Regular cardiac myocyte (primary cell): ENCODE data around the gene MAP4K2. TPM values are rescaled to one million over a fixed set of nuclear protein-coding genes. Genes with fewer than 3 reads are reported as not detected.

Experiments
- total RNA-seq: library from RNA; depleted of rRNA; stranded (reverse); fragments of >200 nt; gene quantifications from 2 replicates; pipeline ENCODE4 v1.2.3, GENCODE V29; 2014

MAP4K2 gene
- 6.2 and 11.1 TPM in 2 replicates for total RNA-seq

DNA sequence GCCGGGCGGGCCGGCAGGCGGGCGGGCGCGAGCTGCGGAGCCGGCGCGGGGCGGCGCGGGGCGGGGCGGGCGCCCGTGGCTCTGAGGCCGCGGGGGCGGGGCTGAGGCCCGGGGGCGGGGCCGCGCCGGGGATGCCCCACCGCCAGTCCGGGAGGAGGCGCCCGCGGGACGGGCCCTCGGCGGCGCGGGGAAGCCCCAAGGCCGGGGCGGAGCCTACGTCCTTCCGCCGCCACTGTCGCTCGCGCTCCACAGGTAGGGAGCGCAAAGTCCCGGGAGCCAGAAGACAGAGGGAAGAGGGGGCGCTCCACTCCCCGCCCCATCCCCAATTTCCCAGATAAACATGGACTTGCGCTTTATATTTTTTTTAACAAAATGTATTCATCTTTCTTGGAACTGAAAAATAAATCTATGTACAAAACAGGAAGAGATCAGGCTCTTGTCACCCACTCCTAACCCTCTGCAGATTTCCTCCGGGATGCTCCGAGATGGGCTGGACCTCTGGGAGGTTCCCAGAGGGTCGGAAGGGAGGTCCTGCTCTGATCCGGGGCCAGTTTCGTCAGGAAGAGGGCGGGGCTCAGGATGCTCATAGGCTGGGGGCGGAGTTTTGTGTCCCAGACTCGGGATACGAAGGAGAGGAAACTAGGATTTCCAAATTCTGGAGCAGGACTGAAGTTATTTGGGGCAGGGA lies at the start of gene MAP4K2:
MAP4K2 (minus strand) TSS at position 57 of the 688 bp plus-strand sequence. CDS start 65 bp downstream, outside the sequence.

DNA sequence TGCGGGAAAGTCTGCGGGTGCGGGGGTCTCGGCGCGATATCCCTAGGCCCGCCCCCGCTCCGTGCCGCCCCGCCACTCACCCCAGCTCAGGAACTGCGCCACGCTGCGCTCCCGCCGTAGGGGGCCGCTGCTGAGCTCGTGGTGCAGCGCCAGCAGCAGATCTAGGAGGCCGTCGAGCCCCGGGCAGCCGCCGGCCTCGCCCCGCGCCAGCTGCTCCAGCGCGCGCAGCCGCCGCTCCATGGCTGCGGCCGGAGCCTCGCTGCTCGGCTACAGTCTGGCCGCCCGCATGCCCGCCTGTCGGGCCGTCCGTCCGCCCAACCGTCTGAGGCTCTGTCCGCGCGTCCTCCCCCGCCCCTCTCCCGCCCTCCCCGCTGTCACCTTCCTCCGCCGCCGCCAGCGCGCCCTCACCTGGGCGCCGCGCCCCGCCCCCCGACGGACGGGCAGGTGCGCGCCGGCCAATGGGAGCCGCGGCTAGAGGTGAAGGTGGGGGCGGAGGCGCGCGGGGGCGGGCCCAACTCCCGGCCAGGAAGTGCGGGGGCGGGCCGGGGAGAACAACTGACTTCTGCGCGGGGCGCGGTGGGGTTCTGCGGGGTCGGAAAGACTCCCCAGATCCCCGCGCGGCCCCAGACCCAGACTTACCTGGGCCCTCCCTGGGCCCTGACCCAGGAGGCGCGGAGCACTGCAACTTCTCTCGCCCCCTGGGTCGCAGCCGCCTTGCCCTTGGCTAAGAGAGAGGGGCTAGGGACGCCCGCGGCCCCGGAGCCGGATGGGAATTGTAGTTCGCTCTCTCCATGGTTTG lies 41.5 kb upstream of the MAP4K2 start, which contains the start of gene CDC42BPG:
CDC42BPG (minus strand) TSS at position 324 of the 799 bp plus-strand sequence; CDS start at position 240, 84 bp downstream.

DNA sequence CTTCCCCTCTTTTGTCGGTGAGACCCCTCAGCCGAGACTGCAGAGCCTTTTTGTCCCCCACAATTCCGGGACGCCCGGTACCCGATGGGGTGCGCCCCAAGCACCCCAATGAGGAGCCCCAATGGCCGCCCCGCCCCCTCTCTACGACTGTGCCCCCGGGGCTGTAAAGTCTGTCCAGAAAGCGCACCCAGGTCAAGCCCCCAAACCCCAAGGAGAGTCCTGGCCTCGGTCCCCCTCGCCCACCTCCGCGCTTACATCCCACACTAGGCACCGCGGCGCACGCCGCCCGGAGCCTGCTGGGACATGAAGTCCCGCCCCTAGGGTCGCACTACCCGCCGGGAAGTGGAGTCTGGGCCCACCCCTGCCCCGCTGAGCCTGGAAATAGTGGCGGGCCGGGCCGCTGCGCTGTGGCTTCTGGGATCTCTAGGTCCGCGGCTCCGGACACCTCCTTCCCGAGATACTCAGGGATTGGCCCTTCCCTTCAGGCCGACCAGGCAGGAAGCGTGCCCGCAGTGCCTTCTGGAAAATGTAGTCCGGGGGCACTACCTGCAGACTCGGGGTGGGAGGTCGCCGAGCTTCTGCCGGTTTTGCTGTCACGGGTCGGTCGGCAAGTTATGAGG lies 7.4 kb upstream of the MAP4K2 start, which contains the start of gene MEN1:
MEN1 (minus strand) TSS at position 281 of the 620 bp plus-strand sequence. CDS start 442 bp downstream, outside the sequence.

DNA sequence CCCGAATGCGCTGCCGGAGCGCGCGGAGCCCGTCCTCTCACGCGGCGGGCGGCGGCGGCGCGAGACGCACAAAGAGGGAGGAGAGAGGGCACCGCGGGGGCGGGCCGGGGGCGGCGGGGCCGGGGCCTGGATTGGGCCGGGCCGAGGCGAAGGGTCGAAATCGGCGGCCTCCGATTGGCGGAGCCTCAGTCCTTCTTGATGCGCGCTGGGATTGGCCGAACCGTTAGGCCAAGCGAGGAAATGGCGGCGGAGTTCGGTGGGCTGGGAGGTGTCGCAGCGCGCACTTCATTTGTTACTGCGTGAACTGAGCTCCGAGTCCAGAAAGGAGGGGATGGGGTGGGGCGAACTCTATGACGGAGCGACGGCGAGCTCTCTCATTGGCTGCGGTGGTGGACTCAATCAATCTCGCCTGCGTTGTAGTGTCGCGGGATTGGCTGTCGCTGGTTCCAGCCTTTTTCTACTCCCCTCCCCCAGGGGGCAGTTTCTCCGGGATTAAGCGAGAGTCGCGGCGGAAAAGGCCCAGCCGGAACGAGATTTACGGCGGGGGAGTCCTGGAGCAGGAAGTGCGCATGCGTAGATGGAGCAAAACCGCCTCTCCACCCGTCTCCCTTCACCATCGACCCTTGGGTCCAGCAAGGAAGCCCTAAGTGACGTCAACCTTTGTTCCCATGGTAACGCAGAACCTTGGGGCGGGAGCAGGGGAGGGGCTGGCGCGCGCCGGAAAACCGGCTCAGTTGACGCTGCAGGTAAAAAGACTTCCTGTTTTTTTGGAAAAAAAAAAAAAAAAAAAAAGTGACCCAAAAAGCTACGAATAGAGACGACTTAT lies 24.3 kb downstream of the MAP4K2 start, which contains the start of gene SF1:
SF1 (minus strand) TSS at position 70 of the 826 bp plus-strand sequence. CDS start 150 bp downstream, outside the sequence.

DNA sequence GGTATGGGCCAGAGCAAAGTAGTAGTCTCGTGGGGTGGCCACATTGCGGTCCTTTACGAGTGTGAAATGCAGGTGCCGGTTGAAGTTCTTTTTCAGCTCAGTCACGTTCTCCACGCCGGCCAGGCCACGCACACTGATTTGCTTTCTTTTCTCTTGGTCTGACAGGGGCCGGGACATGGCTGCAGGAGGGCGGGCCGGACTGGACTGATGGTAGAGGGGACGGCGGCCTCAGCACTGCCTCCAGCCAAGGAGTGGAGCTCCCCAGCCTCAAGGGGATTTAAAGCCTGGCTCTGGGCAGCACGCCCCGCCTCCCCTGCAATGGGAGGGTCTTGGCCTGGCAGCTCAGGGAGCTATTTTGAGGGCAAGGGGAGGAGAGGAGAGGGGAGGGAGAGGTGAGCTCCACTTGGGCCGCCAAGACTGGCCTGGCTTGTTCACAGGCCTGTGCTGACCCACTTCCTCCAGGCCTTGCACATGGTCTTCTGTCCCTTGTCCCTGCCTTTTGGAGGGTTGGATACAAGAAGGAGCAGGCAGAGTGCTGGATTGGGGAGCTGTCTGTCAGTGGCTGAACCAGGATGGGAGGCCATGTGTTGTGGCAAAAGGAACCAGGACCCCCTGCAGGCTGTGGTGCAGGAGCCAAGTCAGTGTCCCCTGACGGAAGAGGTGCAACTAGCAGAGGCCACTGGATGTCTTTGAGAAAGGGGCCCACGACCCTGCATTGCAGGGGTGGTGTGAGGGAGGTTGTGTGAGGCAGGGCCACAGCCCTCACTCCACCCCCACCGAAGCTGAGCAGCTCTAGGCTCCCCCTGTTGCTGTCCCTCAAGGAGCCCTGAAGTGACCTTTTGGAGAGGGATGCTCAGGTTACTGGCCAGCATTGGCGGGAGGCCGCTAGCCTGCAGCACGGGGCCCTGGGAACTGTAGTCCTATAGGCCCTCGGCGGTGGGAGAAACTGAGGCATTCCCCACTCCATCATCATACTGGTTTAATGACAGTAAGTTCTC lies 43.0 kb downstream of the MAP4K2 start, which contains the start of gene PYGM:
PYGM (minus strand) TSS at position 253 of the 998 bp plus-strand sequence; CDS start at position 177, 76 bp downstream.

DNA sequence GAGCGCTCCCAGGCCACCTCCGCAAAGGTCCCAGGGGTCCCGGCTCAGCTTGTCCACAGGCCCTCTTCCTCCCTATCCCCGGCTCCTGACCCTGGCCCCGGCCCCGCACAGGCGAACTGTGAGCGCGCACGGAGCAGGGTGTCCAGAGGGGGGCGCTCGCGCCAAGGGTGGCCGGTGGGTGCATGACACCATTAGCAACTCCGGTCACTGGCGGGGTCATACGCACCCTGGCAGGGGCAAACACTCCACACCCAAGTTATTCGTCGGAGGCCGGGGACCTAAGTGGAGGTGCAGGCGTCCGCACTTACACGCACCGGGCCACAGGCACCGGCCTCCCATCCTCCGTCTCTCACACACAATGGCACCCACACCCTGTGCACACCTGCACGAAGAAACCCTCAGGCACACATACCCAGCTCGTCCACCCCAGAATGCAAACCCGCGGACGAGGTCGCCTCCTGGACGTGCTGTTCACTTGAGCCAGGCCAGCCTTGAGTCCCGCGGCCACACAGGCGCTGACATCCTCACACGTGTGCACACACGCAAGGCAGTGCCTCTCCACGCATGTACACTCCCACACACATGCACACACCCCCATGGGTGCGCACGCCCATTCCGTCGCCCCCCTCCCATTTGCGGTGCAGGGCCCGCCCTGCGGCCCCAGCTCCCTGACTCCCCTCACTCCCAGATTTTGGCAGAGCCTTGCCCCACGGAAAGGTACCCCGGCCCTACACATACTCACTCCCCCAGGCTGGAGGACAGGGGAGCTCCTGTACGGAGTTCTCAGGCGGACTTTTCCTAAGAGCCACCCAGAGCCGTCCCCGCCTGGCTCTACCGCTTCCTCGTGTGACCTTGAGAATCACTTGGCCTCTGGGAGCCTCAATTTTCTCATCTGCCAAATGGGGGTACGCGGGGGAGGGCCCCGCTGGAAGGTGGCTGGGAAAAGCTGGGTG lies 59.1 kb downstream of the MAP4K2 start, which contains the start of gene RASGRP2:
RASGRP2 (minus strand) TSS at position 552 of the 953 bp plus-strand sequence. CDS start 1,276 bp downstream, outside the sequence.

Other genes starting within 250 kb of the MAP4K2 start
- not detected in 2 replicates for gene SLC22A11, start 247.3 kb downstream of the MAP4K2 start, total RNA-seq
- gene SLC22A12, start 212.0 kb downstream of the MAP4K2 start, total RNA-seq = not detected in 2 replicates
- gene NRXN2, start 80.0 kb downstream of the MAP4K2 start, total RNA-seq = 7.5 and 23.1 TPM in 2 replicates
- 2.0 TPM in 1 of 2 replicates, not detected in the other for gene RASGRP2, start 59.1 kb downstream of the MAP4K2 start, total RNA-seq
- gene PYGM, start 43.2 kb downstream of the MAP4K2 start, total RNA-seq = 1.7 and 6.8 TPM in 2 replicates
- gene SF1, start 24.7 kb downstream of the MAP4K2 start, total RNA-seq = 56.4 and 65.0 TPM in 2 replicates
- 9.9 and 14.6 TPM in 2 replicates for gene MEN1, start 7.3 kb upstream of the MAP4K2 start, total RNA-seq
- 0.19 and 1.1 TPM in 2 replicates for gene CDC42BPG, start 41.4 kb upstream of the MAP4K2 start, total RNA-seq
- 75.0 and 126 TPM in 2 replicates for gene EHD1, start 75.4 kb upstream of the MAP4K2 start, total RNA-seq
- gene ATG2A, start 114.0 kb upstream of the MAP4K2 start, total RNA-seq = 10.9 and 19.7 TPM in 2 replicates
- gene PPP2R5B, start 121.5 kb upstream of the MAP4K2 start, total RNA-seq = 12.7 and 30.4 TPM in 2 replicates
- not detected in 2 replicates for gene GPHA2, start 132.7 kb upstream of the MAP4K2 start, total RNA-seq
- gene MAJIN, start 168.9 kb upstream of the MAP4K2 start, total RNA-seq = not detected in 2 replicates
- 0.28 and 0.77 TPM in 2 replicates for gene BATF2, start 193.8 kb upstream of the MAP4K2 start, total RNA-seq
- 58.5 and 94.1 TPM in 2 replicates for gene ARL2, start 210.9 kb upstream of the MAP4K2 start, total RNA-seq
- gene SNX15, start 224.2 kb upstream of the MAP4K2 start, total RNA-seq = 7.9 and 8.4 TPM in 2 replicates
- gene SAC3D1, start 238.0 kb upstream of the MAP4K2 start, total RNA-seq = 8.2 and 18.6 TPM in 2 replicates